PC-9 (cell line): ENCODE results near the gene ANKRD44.

Experiments used
- CTCF ChIP-seq: fragments of 200-600 bp; sonication (generic); conservative IDR thresholded peaks from 2 replicates; pipeline ENCODE4 v1.6.1; 2017; ENCODE audit warnings: mixed run types, antibody characterized with exemption, mild to moderate bottlenecking, moderate library complexity
- EZH2 ChIP-seq: fragments of 200-600 bp; sonication (generic); IDR thresholded peaks from 2 replicates; pipeline ENCODE4 v1.8.0; 2017; ENCODE audit warnings: antibody characterized with exemption, low read depth

- no peak for TF ChIP-seq CTCF
- TF ChIP-seq EZH2 = no peak
These were observed 41.6 kb downstream of the ANKRD44 start for GRCh38 chr2:197268786-197269584.
